ENCODE data around the gene DDX56. TPM values are rescaled to one million over a fixed set of nuclear protein-coding genes. Genes with fewer than 3 reads are reported as not detected.
A peak's percentile ranks its signal among the peaks of the same experiment; 100 is the strongest.

DDX56 gene
- total RNA-seq, 1 experiment from 2014 or later: 147 TPM

GRCh38 chr7:44581879-44582603 lies 8.3 kb upstream of the DDX56 start, which contains the start of gene TMED4:
Gene TMED4 (minus strand): TSS chr7:44582231. CDS start chr7:44582206, 25 bp downstream.
- Histone ChIP-seq H3K4me3 (ENCODE audit: low read depth in 2 of 2, low read length in 2 of 2) (peak within 1 kb of the TSS; percentile 90 to 97), H3K27ac (ENCODE audit: low read length) (peak within 1 kb of the TSS; percentile 90), H3K27me3 (ENCODE audit: control insufficient read depth, insufficient read depth, low read length) (no peaks in the 10 kb centered on the region), H3K4me1 (ENCODE audit: control insufficient read depth, insufficient read depth, low read length) (peaks cover 11% of the 10 kb centered on the region), H3K9me3 (ENCODE audit: control insufficient read depth, insufficient read depth, low read depth, low read length) (no peaks in the 10 kb centered on the region), H3K36me3 (ENCODE audit: control insufficient read depth, insufficient read depth, low read length) (peaks cover 16% of the 10 kb centered on the region)
- intact Hi-C loops (cut with micrococcal nuclease; ENCODE audit: unreplicated experiment): loop anchor here (10.0 kb wide), 1 partner anchor 553 kb away; no protein-coding TSS in a partner anchor
- TF ChIP-seq POLR2AphosphoS5 (IDR thresholded peaks at IDR 0.05; ENCODE audit: low read depth, low read length): peak; percentile 99
- TF ChIP-seq REST (IDR thresholded peaks at IDR 0.05; ENCODE audit: insufficient read depth in 1 of 2, low read depth in 2 of 2, low read length in 1 of 2): peak in 1 of 2 experiments; percentile 22; a peak in 1 of 4 replicates
- TF ChIP-seq CTCF (IDR thresholded peaks at IDR 0.05): no peak
- in situ Hi-C loops (cut with HindIII; ENCODE audit: low pct_unique_long_range_greater_than_20kb, low sequenced_read_pairs): no loop called here
- DNase-seq (ENCODE audit: low read depth, low spot score) (peak; percentile 97), ATAC-seq (peak; percentile 96)
- BruUV-seq (replicated peaks): no TSS peak
- ChIA-PET POLR2A (interaction anchor here (0.6 to 1.7 kb wide), 5 partner anchors 8 to 1796 kb away, joined by 3 to 7 read pairs (median 3); partner anchors contain the start of gene DDX56), CTCF (interaction anchor here (0.5 kb wide), 1 partner anchor 32 kb away, joined by 5 read pairs; no protein-coding TSS in a partner anchor)

DNA sequence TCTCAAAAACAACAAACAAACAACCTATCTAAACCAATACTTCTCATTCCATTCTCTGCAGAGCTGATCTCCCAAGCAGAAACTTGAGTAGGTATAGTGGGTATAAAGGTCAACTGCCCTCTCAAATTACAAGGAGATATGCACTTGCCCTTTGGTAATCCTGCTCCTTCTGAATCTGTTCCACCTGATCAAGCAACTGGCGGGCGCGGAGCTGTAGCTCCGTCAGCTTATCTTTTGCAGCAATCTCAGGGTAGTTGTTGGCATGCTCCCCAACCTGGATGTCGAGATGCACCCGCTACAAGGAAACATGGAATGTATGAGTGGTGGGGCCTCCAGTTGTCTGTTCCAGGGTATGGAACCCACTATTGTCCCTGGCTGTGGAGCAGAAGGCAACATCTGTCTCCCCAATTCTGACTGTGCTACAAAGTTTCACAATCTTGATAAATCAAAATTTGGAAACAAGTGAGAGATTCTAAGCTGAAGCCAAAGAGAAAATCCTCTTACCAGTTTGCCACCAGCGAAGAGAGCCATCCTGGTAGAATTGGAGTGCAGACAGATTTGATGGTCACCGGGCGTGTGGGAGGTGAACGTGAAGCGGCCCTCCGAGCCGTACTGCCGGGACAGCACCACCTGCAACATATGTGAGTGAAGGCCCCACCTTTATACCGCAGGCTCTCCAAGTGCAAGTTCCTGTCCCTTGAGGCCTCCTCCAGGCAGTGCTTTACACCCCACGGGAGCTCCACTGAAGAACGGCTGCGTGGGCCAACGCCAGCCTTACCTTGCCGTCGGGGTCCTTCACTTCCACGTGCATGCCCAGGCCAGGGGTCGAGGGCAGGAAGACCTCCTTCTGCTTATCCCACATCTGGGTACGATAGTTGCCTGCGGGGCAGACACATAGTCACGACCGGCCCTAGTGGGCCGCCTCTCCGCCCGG lies 7.5 kb upstream of the DDX56 start:
- CTCF ChIA-PET: no interaction called here
- H3K36me3 ChIP-seq (ENCODE audit: control insufficient read depth, insufficient read depth, low read length): peaks cover 16% of the 10 kb centered on the region
- in situ Hi-C loops (cut with HindIII; ENCODE audit: low pct_unique_long_range_greater_than_20kb, low sequenced_read_pairs): no loop called here
- intact Hi-C loops (cut with micrococcal nuclease; ENCODE audit: unreplicated experiment): loop anchor here (10.0 kb wide), 1 partner anchor 554 kb away; no protein-coding TSS in a partner anchor
- POLR2A ChIA-PET: interaction anchor here (0.6 kb wide), 1 partner anchor 1795 kb away, joined by 3 read pairs; no protein-coding TSS in a partner anchor
- no TSS peak for BruUV-seq (replicated peaks)
- H3K4me3 ChIP-seq (ENCODE audit: low read depth in 2 of 2, low read length in 2 of 2): peak overlapping the region; percentile 90 to 97
- no peaks in the 10 kb centered on the region for H3K27me3 ChIP-seq (ENCODE audit: control insufficient read depth, insufficient read depth, low read length)
- peak overlapping the region; percentile 90 for H3K27ac ChIP-seq (ENCODE audit: low read length)
- H3K4me1 ChIP-seq (ENCODE audit: control insufficient read depth, insufficient read depth, low read length): peaks cover 11% of the 10 kb centered on the region
- TF ChIP-seq POLR2AphosphoS5 (IDR thresholded peaks at IDR 0.05; ENCODE audit: low read depth, low read length) (no peak), TCF7L2 (IDR thresholded peaks at IDR 0.05; ENCODE audit: low read depth, low read length) (no peak), SIN3A (IDR thresholded peaks at IDR 0.05; ENCODE audit: borderline replicate concordance, insufficient read depth, low read depth, low read length) (no peak), REST (IDR thresholded peaks at IDR 0.05; ENCODE audit: insufficient read depth in 1 of 2, low read depth in 2 of 2, low read length in 1 of 2) (no peak), CTCF (IDR thresholded peaks at IDR 0.05) (no peak)
- ATAC-seq (peak; percentile 14), DNase-seq (ENCODE audit: low read depth, low spot score) (no peak)
- no peaks in the 10 kb centered on the region for H3K9me3 ChIP-seq (ENCODE audit: control insufficient read depth, insufficient read depth, low read depth, low read length)
